Neural cell (in vitro differentiated cells): ENCODE data around the gene TSPAN19.

Source experiments
- CTCF ChIP-seq: fragments of 450-650 bp; IDR thresholded peaks from 2 replicates; pipeline ENCODE4 v1.5.1; 2014; ENCODE audit warnings: antibody characterized with exemption, mild to moderate bottlenecking, moderate library complexity; ENCODE audit not compliant: poor library complexity, severe bottlenecking
- EP300 ChIP-seq: fragments of 450-650 bp; conservative IDR thresholded peaks from 2 replicates; pipeline ENCODE4 v1.6.1; 2014; ENCODE audit warnings: antibody characterized with exemption, mild to moderate bottlenecking, moderate library complexity; ENCODE audit not compliant: poor library complexity, severe bottlenecking
- EZH2 ChIP-seq: fragments of 200-600, 300-800 bp; shearing (Covaris generic), sonication (generic); IDR thresholded peaks from 2 replicates; pipeline ENCODE4 v1.6.1; 2014; ENCODE audit warnings: antibody characterized with exemption, low read length, borderline replicate concordance, mild to moderate bottlenecking; ENCODE audit not compliant: insufficient read depth, poor library complexity, severe bottlenecking
- MXI1 ChIP-seq: fragments of 450-650 bp; conservative IDR thresholded peaks from 2 replicates; pipeline ENCODE4 v1.6.1; 2014; ENCODE audit warnings: antibody characterized with exemption, mild to moderate bottlenecking; ENCODE audit not compliant: poor library complexity, severe bottlenecking
- POLR2AphosphoS5 ChIP-seq: IDR thresholded peaks from 2 replicates; pipeline ENCODE4 v1.6.1; 2012
- RAD21 ChIP-seq: fragments of 450-650 bp; conservative IDR thresholded peaks from 2 replicates; pipeline ENCODE4 v1.6.1; 2014; ENCODE audit warnings: antibody characterized with exemption, mild to moderate bottlenecking, moderate library complexity
- REST ChIP-seq: IDR thresholded peaks from 2 replicates; pipeline ENCODE4 v1.6.1; 2012; ENCODE audit warnings: borderline replicate concordance
- SMC3 ChIP-seq: fragments of 450-650 bp; conservative IDR thresholded peaks from 2 replicates; pipeline ENCODE4 v1.6.1; 2014; ENCODE audit warnings: antibody characterized with exemption, mild to moderate bottlenecking, moderate library complexity; ENCODE audit not compliant: poor library complexity
- TAF1 ChIP-seq: IDR thresholded peaks from 2 replicates; pipeline ENCODE4 v1.6.1; 2012; ENCODE audit warnings: low read depth

- no peak for TF ChIP-seq TAF1
- TF ChIP-seq MXI1 = no peak
- TF ChIP-seq POLR2AphosphoS5 = no peak
- TF ChIP-seq CTCF = no peak
- TF ChIP-seq RAD21 = no peak
- TF ChIP-seq EP300 = no peak
- TF ChIP-seq EZH2 = no peak
- TF ChIP-seq REST = no peak
- TF ChIP-seq SMC3 = no peak
Measured at GRCh38 chr12:84974155-84974815, 61.8 kb downstream of the TSPAN19 start.
